GM18517 (cell line): ENCODE data around the gene RXRB.

Source experiments
- ATAC-seq: cut with Tn5 transposase; IDR thresholded peaks from one replicate; pipeline ENCODE4 v1.9.1; 2021; ENCODE audit warnings: mild to moderate bottlenecking, moderate library complexity; ENCODE audit not compliant: unreplicated experiment

RXRB gene

DNA sequence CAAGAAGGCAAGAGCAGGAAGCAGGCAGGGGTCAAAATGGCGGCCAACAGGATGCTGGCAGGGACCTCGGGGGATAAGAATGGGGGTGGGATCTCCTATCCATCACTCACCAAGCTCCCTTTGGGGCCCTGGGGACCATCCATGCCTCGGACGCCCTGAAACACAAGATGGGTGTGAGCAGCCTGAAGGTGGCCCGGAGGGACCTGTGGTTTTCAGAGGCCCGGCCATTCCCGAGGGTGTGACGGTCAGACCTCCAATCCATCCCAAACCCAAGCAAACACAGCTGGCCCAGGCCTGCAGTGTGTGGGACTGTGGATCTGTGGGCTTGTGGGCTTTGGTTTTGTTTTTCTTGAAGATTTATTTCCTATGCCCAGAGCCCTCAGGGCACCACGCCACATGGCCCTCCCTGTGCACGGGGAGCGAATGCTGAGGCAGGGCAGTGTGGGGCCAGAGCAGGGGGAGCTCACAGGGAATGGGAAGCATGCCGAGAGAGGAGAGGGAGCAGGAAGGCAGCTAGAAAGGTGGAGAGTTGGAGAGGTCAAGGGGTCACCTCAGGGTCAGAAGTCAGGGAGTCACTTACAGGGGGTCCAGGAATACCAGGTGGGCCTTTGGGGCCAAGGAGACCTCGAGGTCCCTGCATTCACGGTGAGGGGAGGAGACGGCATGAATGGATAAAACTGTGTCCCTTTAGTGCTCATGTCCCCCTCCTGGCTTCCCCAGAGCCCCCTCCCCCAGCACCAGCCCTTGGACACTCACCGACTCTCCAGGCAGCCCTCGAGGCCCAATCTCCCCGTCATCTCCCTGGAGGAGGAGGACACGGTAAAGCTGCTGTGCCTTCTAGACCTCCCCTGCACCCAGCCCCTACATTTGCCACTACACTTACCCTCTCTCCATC lies 22.7 kb downstream of the RXRB start:
- ATAC-seq: no peak

DNA sequence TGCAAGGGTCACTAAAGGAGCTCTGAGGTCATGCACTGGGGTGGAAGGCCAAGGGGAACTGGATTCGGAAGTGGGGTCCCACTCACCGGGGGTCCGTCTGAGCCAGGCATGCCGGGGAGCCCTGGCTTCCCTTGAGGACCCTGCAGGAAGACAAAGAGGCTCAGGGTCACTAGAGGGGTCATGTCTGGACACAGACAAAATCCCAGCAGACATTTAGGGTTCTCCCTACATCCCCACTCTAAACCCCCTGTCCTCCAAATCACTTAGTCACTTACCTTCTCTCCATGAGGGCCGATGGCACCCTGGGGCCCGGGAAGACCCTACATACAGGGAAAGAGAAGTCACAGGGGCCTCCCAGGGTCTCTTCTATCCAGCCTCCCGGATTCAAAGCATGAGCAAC lies 23.6 kb downstream of the RXRB start:
- ATAC-seq: no peak

DNA sequence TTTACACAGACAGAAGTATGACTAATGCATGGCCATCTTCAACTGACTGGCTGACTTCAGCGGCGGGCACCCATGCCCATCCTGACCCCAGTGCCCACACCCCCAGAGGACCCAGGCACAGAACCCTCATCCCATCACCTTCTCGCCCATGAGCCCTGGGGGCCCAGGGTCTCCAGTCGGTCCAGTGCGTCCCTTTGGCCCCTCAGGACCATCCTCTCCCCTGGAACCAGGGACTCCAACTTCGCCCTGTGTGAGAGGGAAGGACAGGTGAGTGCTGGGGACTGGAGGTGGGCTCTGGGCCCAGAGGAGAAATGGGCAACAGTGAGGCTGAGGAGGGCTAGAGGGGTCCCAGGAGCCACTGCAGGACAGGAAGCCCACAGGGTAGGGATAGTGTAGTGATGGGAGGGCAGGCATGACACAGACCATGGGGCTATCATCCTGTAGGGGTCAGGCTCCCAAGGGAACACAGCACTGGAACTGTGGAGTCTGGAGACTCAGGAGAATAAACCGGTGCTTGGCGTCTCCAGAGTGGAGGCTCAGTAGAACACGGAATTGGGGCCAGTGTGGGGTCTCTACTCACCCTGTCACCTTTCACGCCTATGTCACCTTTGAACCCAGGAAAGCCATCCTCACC lies 24.9 kb downstream of the RXRB start:
- no peak for ATAC-seq

- ATAC-seq: no peak
These were observed 25.7 kb downstream of the RXRB start for GRCh38 chr6:33174784-33175183.

- ATAC-seq: no peak
These were observed 26.8 kb downstream of the RXRB start for GRCh38 chr6:33173535-33174180.

GRCh38 chr6:33172688-33173534 lies 27.6 kb downstream of the RXRB start:
- no peak for ATAC-seq

DNA sequence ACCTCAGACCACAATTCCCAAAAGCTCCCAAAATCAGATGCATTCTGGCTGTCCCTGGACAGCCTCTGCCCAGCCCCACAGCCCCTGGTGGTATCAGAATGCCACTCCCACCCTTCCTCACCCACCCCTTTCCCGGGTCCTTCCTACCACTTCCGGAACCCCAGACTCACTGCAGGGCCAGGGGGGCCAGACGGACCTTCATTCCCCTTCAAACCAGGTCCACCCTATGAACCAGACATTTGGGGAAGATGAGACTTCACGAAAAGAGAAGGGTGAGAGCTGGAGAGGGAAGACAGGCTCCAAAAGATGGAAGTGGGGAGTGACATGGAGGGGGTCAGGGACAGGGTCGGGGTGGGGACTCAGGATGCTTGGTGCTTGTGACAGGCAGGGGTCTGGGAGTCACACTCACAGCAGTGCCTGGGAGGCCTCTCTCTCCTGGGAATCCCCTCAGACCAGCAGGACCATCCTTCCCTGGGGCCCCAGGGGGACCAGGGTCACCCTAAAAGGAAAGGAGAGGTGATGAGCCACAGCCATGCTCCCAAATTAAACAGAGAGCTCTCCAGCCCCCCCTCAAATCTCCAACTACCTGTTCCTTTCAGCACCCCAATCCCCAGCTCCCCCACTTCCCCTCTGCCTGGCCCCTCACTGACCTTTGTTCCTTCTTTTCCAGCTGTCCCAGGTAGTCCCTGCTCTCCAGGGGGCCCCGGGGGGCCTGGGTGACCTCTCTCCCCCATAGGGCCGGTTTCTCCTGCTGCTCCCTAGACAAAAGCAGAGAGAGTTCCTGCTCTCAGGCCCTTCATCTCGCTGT lies 28.4 kb downstream of the RXRB start:
- no peak for ATAC-seq

- ATAC-seq: no peak
These were observed 29.2 kb downstream of the RXRB start for GRCh38 chr6:33171016-33171879.

DNA sequence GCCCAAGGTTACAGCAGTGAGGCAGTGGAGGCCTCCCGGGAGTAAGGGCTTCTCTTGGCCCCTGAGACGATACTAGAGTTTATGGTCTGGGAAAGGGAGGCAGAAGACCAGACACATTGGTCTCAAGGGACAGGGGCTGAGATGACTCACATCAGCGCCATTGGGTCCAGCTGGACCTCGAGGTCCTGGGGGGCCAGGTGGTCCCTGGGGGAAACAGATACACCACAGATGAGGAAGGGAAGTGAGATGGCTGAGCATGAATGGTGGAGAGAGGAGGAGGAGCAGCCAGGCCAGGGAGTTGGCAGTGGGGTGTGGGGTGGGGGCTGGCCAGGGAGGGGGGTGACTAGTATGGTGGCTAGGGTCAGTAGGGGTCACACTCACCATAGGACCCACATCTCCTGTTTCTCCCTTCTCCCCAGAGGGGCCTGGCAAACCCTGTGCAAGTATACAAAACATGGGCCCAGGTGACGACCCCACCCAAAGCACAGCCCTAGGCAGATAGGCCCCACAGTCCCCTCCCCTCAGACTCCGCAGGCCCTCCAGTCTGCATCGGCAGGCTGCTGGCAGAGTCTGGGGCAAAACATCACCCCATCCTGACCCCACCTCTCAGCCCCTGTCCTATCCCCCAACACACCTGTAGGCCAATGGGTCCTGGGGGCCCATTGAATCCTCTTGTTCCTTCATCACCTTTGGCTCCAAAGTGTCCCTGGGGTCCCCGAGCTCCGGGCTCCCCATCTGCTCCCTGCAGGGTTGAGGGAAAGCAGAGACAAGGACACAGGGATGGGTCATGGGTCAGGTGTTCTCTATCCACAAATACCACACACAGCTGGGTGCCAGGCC lies 30.1 kb downstream of the RXRB start:
- no peak for ATAC-seq

DNA sequence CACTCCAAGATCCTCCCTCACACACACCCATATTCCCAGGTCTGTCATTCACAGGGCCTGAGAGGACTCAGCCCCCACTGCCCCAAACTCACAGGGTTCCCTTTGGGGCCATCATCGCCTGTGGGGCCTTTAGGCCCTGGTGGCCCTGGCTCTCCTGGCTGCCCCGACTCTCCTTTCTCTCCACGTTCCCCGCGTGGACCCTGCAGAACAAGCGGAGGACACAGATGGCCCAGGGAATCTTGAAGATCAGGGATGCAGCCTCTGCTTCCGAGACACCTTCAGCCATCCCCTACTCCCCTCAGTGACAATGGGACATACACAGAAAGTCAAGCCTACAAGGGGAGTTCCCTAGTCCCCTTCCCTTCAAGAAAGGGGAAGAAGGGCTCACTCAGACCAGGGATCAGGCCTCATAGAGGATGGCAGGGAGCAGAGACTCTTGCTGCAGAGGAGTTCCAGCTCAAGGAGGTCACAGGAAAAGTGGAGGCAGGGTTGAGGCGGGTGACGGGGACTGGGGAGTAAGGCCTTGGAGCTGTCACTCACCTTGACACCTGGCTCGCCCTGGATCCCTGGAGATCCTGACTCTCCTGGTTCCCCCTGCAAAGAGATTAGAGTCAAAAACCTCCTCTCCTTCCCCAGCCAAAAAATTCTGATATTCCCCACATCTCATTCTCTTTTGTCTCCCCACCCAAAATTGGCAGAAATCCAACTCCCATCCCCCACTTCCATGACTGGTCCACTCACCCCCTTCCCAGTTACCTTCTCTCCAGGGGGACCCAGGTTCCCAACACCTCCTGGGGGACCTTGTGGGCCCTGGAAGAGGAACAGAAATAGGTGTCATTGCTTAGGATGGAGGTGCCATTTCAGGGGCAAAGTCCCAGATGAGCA lies 30.9 kb downstream of the RXRB start:
- ATAC-seq: no peak

DNA sequence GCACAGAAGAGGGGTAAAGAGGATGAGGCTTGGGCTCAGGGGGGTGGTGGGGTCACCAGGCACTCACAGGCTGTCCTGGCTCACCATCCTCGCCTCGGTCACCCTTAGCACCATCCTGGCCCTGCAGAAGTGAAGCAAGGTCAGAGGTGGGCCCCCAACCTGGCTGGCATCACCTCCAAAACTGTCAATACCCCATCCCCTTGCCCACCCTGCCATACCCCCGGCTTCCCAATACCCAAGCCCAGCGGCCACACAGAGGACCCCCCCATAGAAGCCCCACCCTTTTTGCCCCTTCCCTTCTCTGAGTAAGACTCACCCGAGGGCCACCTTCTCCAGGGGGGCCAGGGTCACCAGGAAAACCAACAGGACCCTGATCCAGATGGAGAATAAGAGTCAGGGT lies 31.8 kb downstream of the RXRB start:
- ATAC-seq: no peak

DNA sequence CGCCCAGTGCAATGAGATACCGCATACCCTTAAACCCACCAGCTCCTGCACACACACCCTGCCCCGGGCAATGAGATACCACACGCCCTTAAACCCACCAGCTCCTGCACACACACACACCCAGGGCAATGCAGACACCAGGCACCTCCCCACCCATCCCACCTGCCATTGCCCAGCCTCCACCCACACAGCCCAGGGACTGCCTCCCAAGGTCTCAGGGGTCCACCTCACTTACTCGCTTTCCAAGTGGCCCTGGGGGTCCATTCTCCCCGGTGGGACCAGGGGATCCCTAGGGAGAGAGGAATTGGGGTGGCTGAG lies 32.2 kb downstream of the RXRB start:
- ATAC-seq: no peak

DNA sequence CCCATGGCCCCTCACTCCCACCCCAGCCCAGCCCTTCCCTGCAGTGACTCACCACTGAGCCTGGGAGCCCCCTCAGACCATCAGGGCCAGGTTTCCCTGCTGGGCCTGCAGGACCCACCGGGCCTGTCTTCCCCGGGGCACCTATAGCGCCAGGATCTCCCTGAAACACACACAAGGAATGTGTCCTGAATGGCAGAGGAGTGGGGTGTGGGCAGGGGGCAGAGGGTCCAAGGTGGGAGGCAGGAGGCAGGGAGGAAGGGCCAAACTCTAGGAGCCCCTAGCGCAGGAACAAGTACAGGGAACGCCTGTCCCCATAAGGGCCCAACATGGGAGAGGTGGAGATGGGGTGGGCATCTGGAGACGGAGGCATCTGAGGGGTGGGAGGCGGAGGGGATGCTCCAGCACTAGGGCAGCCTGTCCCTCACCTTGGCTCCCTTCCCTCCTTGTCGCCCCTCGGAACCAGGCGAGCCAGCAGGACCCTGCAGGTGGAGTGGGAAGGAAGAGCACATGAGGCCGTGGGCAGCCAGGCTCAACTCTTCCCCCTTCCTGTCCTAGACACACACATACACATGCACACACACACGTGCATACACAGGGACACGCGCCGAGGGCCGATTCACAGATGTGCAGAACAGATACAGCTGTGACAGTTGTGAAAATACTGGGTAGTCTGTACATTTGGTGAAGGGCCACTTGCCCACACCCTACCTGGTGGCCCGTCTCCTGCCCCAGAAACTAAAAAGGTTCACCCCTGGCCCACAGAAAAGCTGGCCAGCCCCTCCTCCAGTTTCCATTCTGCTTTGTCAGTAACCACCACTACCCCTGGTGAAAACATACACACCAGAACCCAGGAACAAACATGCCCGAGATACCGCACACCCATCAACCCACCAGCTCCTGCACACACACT lies 32.8 kb downstream of the RXRB start:
- no peak for ATAC-seq

- no peak for ATAC-seq
These were observed 33.7 kb downstream of the RXRB start for GRCh38 chr6:33166811-33167210.

DNA sequence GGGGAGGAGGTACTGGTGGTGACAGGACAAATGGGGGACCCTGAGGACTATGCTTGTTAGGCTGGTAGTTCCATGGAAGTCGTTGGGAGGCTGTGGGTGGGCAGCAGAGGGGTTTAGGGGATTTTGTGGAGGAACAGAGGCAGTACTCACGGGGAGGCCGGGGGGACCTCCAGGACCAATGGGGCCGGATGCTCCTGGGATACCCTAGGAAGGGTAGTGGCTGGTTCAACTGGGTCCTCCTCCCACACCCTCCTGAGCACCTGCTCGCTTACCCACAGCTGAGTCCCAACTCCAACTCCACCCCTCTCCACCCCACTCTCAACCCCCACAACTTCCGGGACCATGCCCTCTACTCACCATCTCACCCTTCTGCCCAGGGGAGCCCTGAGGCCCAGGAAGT lies 34.1 kb downstream of the RXRB start:
- ATAC-seq: no peak

DNA sequence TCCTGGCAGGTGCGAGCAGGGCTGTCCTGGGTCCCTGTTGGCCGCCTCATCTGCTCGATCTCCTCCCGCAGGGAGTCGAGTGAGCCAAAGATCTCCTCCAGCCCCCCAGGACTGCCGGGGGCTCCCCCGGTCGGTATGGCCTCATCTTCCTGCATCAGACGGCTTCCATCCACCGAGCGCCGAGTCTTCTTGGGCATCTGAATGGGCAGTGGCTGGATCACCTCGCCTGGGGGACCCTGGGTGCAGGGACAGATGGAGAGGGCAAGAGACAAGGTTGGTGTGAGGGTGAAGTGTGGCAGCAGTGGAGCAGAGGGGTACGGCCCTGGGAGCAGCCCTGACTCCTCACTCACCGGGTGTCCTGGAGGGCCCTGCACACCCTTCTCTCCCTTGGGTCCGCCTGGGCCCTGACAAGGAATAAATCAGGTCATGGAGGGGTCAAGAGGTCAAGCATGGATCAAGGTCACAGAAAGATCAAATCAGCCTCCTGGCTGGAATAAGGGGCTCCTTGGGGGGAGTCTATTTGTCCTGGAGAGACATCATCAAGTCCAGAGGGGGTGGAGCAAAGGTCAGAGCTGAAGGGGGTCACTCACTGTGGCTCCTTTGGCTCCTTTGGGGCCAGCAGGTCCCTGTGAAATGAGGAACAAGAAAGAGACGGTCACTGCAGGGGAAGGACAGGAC lies 34.7 kb downstream of the RXRB start:
- ATAC-seq: no peak
